Liver (tissue), 9 donors: ENCODE results near the gene TPSG1. TPM values are rescaled to one million over a fixed set of nuclear protein-coding genes. Genes with fewer than 3 reads are reported as not detected.

Source experiments
- DNase-seq: peaks from one replicate; pipeline ENCODE4 v3.0.0-alpha.2; 2017; ENCODE audit warnings: low spot score
- H3K27ac ChIP-seq, 2 donors: one replicate each; pipeline ENCODE4 v1.7.0; 2013; ENCODE audit warnings: inconsistent platforms in 2 of 2, low read length in 2 of 2, control low read depth in 1 of 2, low read depth in 1 of 2, mild to moderate bottlenecking in 1 of 2
- H3K27me3 ChIP-seq, 4 donors: one replicate each; pipeline versions ENCODE4 v1.6.1 to v1.7.0; 2013; ENCODE audit warnings: low read length in 3 of 4, inconsistent platforms in 1 of 4, mild to moderate bottlenecking in 1 of 4, moderate library complexity in 1 of 4; ENCODE audit not compliant: control insufficient read depth in 4 of 4, insufficient read depth in 4 of 4
- H3K36me3 ChIP-seq, 4 donors: one replicate each; pipeline versions ENCODE4 v1.6.1 to v1.7.0; 2013; ENCODE audit warnings: low read length in 3 of 4, mild to moderate bottlenecking in 3 of 4, low read depth in 1 of 4, moderate library complexity in 1 of 4; ENCODE audit not compliant: control insufficient read depth in 4 of 4, insufficient read depth in 3 of 4
- H3K4me1 ChIP-seq, 4 donors: one replicate each; pipeline versions ENCODE4 v1.6.1 to v1.7.0; 2013; ENCODE audit warnings: low read length in 3 of 4, mild to moderate bottlenecking in 3 of 4, moderate library complexity in 1 of 4; ENCODE audit not compliant: control insufficient read depth in 4 of 4, insufficient read depth in 4 of 4
- H3K4me3 ChIP-seq, 3 donors: one replicate each; pipeline versions ENCODE4 v1.6.1 to v1.7.0; 2013; ENCODE audit warnings: low read length in 3 of 3, control low read depth in 1 of 3, low read depth in 1 of 3, mild to moderate bottlenecking in 1 of 3
- H3K9ac ChIP-seq, 2 donors: one replicate each; pipeline ENCODE4 v1.7.0; 2013; ENCODE audit warnings: low read length in 2 of 2, mild to moderate bottlenecking in 2 of 2, moderate library complexity in 2 of 2, control low read depth in 1 of 2, low read depth in 1 of 2
- H3K9me3 ChIP-seq, 4 donors: one replicate each; pipeline versions ENCODE4 v1.6.1 to v1.7.0; 2013; ENCODE audit warnings: low read length in 3 of 4; ENCODE audit not compliant: control insufficient read depth in 4 of 4
- ATF3 ChIP-seq: IDR thresholded peaks from 2 replicates; pipeline ENCODE4 v1.6.1; 2016; ENCODE audit warnings: antibody characterized with exemption
- CTCF ChIP-seq: fragments of 150-350 bp; IDR thresholded peaks from 2 replicates; pipeline ENCODE4 v1.5.1; 2017; ENCODE audit warnings: improper control_type of control experiment, low read depth, low read length; ENCODE audit not compliant: missing input control
- EGR1 ChIP-seq, 2 donors: IDR thresholded peaks; 2 replicates each; pipeline ENCODE4 v1.6.1; 2016 to 2018; ENCODE audit warnings: antibody characterized with exemption in 2 of 2, low read depth in 2 of 2
- FOXA1 ChIP-seq: IDR thresholded peaks from 2 replicates; pipeline ENCODE4 v1.6.1; 2016; ENCODE audit warnings: antibody characterized with exemption
- GABPA ChIP-seq, 2 donors: IDR thresholded peaks in 1 of 2; conservative IDR thresholded peaks in 1 of 2; 2 replicates each; pipeline ENCODE4 v1.6.1; 2016; ENCODE audit warnings: antibody characterized with exemption in 2 of 2, mild to moderate bottlenecking in 1 of 2, moderate library complexity in 1 of 2
- HNF4A ChIP-seq, 2 donors: conservative IDR thresholded peaks; 2 replicates each; pipeline ENCODE4 v1.6.1; 2016; ENCODE audit warnings: antibody characterized with exemption in 2 of 2, mild to moderate bottlenecking in 2 of 2
- HNF4G ChIP-seq: IDR thresholded peaks from 2 replicates; pipeline ENCODE4 v1.6.1; 2016; ENCODE audit warnings: antibody characterized with exemption
- JUND ChIP-seq, 2 donors: IDR thresholded peaks; 2 replicates each; pipeline ENCODE4 v1.6.1; 2016; ENCODE audit warnings: antibody characterized with exemption in 2 of 2
- MAX ChIP-seq: IDR thresholded peaks from 2 replicates; pipeline ENCODE4 v1.6.1; 2016; ENCODE audit warnings: antibody characterized with exemption
- NR2F2 ChIP-seq: IDR thresholded peaks from 2 replicates; pipeline ENCODE4 v1.6.1; 2016; ENCODE audit warnings: antibody characterized with exemption
- RAD21 ChIP-seq, 2 donors: IDR thresholded peaks; 2 replicates each; pipeline ENCODE4 v1.6.1; 2016; ENCODE audit warnings: antibody characterized with exemption in 2 of 2, mild to moderate bottlenecking in 2 of 2
- RXRA ChIP-seq, 2 donors: IDR thresholded peaks; 2 replicates each; pipeline ENCODE4 v1.6.1; 2017 to 2018; ENCODE audit warnings: antibody characterized with exemption in 2 of 2, mild to moderate bottlenecking in 1 of 2
- SP1 ChIP-seq: IDR thresholded peaks from 2 replicates; pipeline ENCODE4 v1.6.1; 2018; ENCODE audit warnings: antibody characterized with exemption, mild to moderate bottlenecking
- TAF1 ChIP-seq: conservative IDR thresholded peaks from 2 replicates; pipeline ENCODE4 v1.6.1; 2016; ENCODE audit warnings: antibody characterized with exemption, mild to moderate bottlenecking
- YY1 ChIP-seq: IDR thresholded peaks from 2 replicates; pipeline ENCODE4 v1.6.1; 2016; ENCODE audit warnings: antibody characterized with exemption, mild to moderate bottlenecking
- WGBS: extraction: QIAGEN DNeasy Blood & Tissue Kit; methylation state at CpG from one replicate; pipeline ENCODE4 v1.1.7; 2013; 5-methylcytosine and 5-hydroxymethylcytosine counted together
- polyA plus RNA-seq, 2 donors: library from polyadenylated mRNA; stranded (reverse) in 1 of 2; unstranded in 1 of 2; fragments of 200-250 nt in 1 of 2; fragments of >200 nt in 1 of 2; fragmentation: Nextera tagmentation in 1 of 2; extraction: Ambion mirVana in 1 of 2; gene quantifications; one replicate each; pipeline versions ENCODE4 v1.2.1 to v1.2.3, GENCODE V29; 2013 to 2015
- total RNA-seq, 2 donors: library from RNA; depleted of rRNA; stranded (reverse); fragments of >200 nt; gene quantifications; one replicate each; pipeline ENCODE4 v1.2.3, GENCODE V29; 2014
- donor health status: healthy.
- donor health status: healthy.
- donor health status: healthy.
- donor health status: healthy.
- donor health status: healthy.

Gene TPSG1
- total and polyA plus RNA-seq, 4 donors, result 0.55 TPM; not detected in 3

GRCh38 chr16:1259760-1260068 is 34.6 kb upstream of the TPSG1 start:
- no peak for DNase-seq
- H3K9ac ChIP-seq, result no peak overlapping the region
- H3K36me3 ChIP-seq, result no peaks in the 10 kb centered on the region
- H3K27ac ChIP-seq, result no peak overlapping the region
- no peak overlapping the region for H3K4me3 ChIP-seq
- H3K27me3 ChIP-seq, result peaks cover 0 to 9% (median 1%) of the 10 kb centered on the region in 4 donors
- TF ChIP-seq JUND (IDR thresholded peaks at IDR 0.05) (no peak), RXRA (IDR thresholded peaks at IDR 0.05) (no peak), FOXA1 (no peak), NR2F2 (no peak), HNF4G (no peak), TAF1 (no peak), HNF4A (conservative IDR thresholded peaks at IDR 0.05) (no peak), CTCF (no peak), YY1 (no peak), GABPA (IDR thresholded peaks at IDR 0.05 in 1 of 2, conservative IDR thresholded peaks at IDR 0.05 in 1 of 2) (no peak), ATF3 (no peak), SP1 (no peak), EGR1 (IDR thresholded peaks at IDR 0.05; ENCODE audit: low read depth in 2 of 2) (no peak)
- H3K4me1 ChIP-seq, result no peaks in the 10 kb centered on the region
- WGBS, result 28% methylated on average over 11 of the region's 11 CpGs
- H3K9me3 ChIP-seq, result no peaks in the 10 kb centered on the region

- Histone ChIP-seq H3K27me3 (peaks cover 0 to 9% (median 1%) of the 10 kb centered on the region in 4 donors), H3K27ac (no peak overlapping the region), H3K36me3 (no peaks in the 10 kb centered on the region), H3K4me3 (no peak overlapping the region), H3K9ac (no peak overlapping the region), H3K9me3 (no peaks in the 10 kb centered on the region), H3K4me1 (no peaks in the 10 kb centered on the region)
- 20% methylated on average over 42 of the region's 42 CpGs for WGBS
- DNase-seq, result no peak
- TF ChIP-seq ATF3 (no peak), HNF4A (conservative IDR thresholded peaks at IDR 0.05) (no peak)
Observed at GRCh38 chr16:1258906-1259759, 34.1 kb upstream of the TPSG1 start.

GRCh38 chr16:1258225-1258600 is 33.1 kb upstream of the TPSG1 start:
- TF ChIP-seq TAF1, result no peak
- TF ChIP-seq RAD21 (IDR thresholded peaks at IDR 0.05), result no peak
- no peak for TF ChIP-seq MAX
- no peak for TF ChIP-seq YY1
- no peak for TF ChIP-seq GABPA (IDR thresholded peaks at IDR 0.05 in 1 of 2, conservative IDR thresholded peaks at IDR 0.05 in 1 of 2)
- TF ChIP-seq SP1, result no peak
- no peak for TF ChIP-seq ATF3
- TF ChIP-seq RXRA (IDR thresholded peaks at IDR 0.05), result no peak
- no peak overlapping the region for H3K9ac ChIP-seq
- 60% methylated on average over 12 of the region's 12 CpGs for WGBS

More at GRCh38 chr16:1258225-1258600, 33.1 kb upstream of the TPSG1 start:
- DNase-seq, result no peak
- Histone ChIP-seq H3K4me1 (no peaks in the 10 kb centered on the region), H3K27me3 (peaks cover 0 to 9% (median 1%) of the 10 kb centered on the region in 4 donors), H3K27ac (no peak overlapping the region), H3K36me3 (no peaks in the 10 kb centered on the region), H3K4me3 (no peak overlapping the region), H3K9me3 (no peaks in the 10 kb centered on the region)
